ENCODE data around the gene PRX. TPM values are rescaled to one million over a fixed set of nuclear protein-coding genes. Genes with fewer than 3 reads are reported as not detected.
"Not testable (repeated sequence)": the region's sequence is repeated elsewhere in the genome, so short reads cannot be mapped to it uniquely, and the experiment has no call there.

Gene PRX
- total and polyA plus RNA-seq, 5 donors: 3.2 to 7.1 (median 4.9) TPM

DNA sequence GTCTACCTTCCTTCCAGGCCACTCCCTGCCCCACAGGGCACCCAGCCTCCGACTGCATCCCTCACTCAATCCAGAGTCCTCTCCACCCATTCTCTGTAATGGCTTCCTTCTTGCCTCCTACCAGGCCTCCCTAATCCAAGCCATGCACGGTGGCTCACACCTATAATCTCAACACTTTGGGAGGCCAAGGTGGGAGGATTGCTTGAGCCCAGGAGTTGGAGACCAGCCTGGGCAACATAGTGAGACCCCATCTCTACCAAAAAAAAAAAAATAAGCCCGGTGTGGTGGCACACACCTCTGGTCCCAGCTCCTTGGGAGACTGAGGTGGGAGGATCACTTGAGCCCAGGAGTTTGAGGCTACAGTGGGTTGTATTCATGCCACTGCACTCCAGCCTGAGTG, 42.9 kb downstream of the PRX start:
- H3K27ac ChIP-seq (ENCODE audit: low read length); H3K27me3 ChIP-seq (ENCODE audit: control insufficient read depth, insufficient read depth); intact Hi-C loops (cut with DNase I); H3K4me1 ChIP-seq (ENCODE audit: control insufficient read depth, insufficient read depth, low read length); ATAC-seq; H3K4me3 ChIP-seq (ENCODE audit: low read length); H3K9me3 ChIP-seq (ENCODE audit: control insufficient read depth, low read length); DNase-seq: not testable (repeated sequence)
- 96% methylated on average over 3 of the region's 3 CpGs for WGBS

DNA sequence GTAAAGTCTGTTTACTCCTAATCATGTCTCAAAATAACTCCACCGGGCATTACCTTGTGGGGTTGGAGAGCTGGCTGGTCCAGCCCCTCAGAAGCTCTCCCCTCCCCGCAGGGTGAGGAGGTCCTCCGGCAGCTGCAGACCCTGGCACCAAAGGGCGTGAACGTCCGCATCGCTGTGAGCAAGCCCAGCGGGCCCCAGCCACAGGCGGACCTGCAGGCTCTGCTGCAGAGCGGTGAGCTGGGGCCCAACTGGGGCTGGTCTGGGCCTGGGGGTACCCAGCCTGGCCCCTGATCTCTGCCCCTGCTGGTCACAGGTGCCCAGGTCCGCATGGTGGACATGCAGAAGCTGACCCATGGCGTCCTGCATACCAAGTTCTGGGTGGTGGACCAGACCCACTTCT, 43.4 kb downstream of the PRX start:
- H3K27me3 ChIP-seq (ENCODE audit: control insufficient read depth, insufficient read depth): no peaks in the 10 kb centered on the region
- 91% methylated on average over 12 of the region's 12 CpGs for WGBS
- H3K27ac ChIP-seq (ENCODE audit: low read length): no peak overlapping the region
- no peaks in the 10 kb centered on the region for H3K4me1 ChIP-seq (ENCODE audit: control insufficient read depth, insufficient read depth, low read length)
- H3K9me3 ChIP-seq (ENCODE audit: control insufficient read depth, low read length): no peaks in the 10 kb centered on the region
- ATAC-seq (no peak), DNase-seq (no peak)
- no peak overlapping the region for H3K4me3 ChIP-seq (ENCODE audit: low read length)
- intact Hi-C loops (cut with DNase I): no loop called here

DNA sequence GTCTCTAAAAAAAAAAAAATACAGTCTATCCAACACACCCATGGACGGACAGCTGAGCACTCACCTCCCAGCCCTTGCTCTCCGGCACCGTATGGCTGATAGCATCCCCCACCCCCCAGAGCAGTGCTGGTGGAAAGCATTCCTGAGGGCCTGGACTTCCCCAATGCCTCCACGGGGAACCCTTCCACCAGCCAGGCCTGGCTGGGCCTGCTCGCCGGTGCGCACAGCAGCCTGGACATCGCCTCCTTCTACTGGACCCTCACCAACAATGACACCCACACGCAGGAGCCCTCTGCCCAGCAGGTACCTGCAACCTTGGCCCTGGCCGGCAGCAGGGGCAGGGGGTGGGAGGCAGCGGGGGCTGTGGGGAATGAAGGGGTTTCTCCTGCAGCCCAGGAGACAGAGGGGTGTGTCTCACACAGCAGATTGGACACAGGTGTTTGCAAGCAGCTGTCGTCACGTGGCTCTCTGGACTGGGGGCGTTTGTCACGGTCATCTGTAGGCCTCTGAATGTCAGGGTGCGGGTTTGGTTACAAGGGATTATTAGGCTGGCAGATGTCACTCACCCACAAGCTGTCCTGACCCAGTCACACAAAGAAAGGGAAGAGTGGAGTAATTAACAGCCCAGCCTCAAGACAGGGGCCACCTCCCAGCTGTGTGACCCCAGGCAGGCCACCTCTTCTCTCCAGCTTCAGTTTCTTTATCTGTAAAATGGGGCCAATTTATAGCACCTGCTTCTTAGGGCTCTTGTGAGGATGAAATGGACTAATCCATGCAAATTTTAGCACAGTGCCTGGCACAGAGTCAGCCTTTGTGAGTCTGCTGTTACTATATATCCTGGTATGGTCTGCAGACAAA, 45.4 kb downstream of the PRX start:
- intact Hi-C loops (cut with DNase I): no loop called here
- H3K4me3 ChIP-seq (ENCODE audit: low read length): no peak overlapping the region
- H3K4me1 ChIP-seq (ENCODE audit: control insufficient read depth, insufficient read depth, low read length): no peaks in the 10 kb centered on the region
- no peak overlapping the region for H3K27ac ChIP-seq (ENCODE audit: low read length)
- 80% methylated on average over 16 of the region's 16 CpGs for WGBS
- ATAC-seq (no peak), DNase-seq (no peak)
- no peaks in the 10 kb centered on the region for H3K27me3 ChIP-seq (ENCODE audit: control insufficient read depth, insufficient read depth)
- no peaks in the 10 kb centered on the region for H3K9me3 ChIP-seq (ENCODE audit: control insufficient read depth, low read length)

DNA sequence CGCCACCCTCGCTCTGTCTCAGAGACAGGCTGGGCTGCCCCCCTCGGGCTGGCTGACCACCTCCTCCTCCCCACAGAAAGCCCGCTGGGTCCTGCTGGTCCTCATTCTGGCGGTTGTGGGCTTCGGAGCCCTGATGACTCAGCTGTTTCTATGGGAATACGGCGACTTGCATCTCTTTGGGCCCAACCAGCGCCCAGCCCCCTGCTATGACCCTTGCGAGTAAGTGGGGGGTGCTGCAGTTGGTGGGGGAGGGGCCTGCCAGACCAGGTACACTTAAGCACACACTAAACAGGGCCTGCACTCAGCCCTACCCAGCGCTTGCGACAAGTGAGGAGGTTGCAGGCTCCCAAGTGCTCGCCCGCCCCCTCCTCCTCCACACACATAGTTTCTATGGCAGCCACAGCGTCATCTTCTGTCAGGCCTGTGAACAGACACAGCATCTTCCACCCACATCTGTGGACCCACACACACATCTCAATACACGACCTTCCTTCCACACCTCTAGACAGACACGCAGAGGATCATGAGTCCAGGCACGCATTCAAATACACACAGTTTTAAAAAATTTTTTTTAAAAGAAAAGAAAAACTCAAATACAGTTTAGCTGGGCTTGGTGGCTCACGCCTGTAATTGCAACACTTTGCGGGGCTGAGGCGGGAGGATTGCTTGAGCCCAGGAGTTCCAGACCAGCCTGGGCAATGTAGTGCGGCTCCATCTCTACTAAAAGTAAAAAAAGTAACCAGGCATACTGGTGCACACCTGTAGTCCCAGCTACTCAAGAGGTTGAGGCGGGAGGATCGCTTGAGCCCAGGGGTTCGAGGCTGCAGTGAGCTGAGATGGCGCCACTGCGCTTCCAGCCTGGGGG, 46.2 kb downstream of the PRX start:
- no peak for DNase-seq
- intact Hi-C loops (cut with DNase I): no loop called here
- Histone ChIP-seq H3K27me3 (ENCODE audit: control insufficient read depth, insufficient read depth) (no peaks in the 10 kb centered on the region), H3K4me1 (ENCODE audit: control insufficient read depth, insufficient read depth, low read length) (no peaks in the 10 kb centered on the region), H3K4me3 (ENCODE audit: low read length) (no peak overlapping the region), H3K27ac (ENCODE audit: low read length) (no peak overlapping the region), H3K9me3 (ENCODE audit: control insufficient read depth, low read length) (no peaks in the 10 kb centered on the region)
- 75% methylated on average over 27 of the region's 27 CpGs for WGBS
- peak; percentile 4 to 7 for ATAC-seq

DNA sequence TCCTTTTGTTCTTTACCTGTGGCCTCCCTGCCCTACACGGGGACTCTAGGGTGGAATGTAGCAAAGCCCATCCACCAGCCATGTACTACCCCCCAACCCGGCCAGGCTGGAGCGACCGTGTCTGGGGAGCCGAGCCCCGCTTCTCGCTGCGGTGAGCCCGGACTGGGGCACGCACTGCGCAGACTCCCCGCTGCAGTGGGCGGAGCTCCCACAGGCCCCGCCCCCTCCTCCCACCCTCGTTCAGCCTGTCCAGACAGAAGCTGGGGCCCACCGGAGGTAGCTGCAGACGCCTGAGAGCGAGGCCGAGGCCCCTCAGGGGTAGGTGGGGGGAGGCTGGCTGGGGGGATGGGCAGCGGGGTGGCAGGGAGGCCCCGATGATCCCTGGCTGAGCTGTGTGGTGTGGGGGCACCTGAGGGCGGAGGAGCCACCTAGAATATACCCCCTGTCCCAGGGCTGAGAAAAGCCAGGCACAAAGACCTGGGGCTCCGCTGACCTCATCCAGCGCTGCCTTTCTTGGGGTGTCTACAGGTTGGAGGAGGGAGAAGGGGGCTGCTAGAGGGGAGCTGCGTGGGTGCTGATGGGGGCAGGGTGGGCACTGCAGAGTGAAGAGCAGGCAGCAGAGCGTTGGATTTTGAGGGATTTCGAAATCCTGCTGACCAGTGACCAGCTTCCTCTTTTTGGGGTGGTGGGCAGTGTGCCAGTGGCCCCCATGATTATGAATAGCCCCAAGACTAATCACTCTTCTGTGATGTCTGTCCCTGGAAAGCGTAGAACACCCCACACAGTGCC, 47.4 kb downstream of the PRX start:
- Histone ChIP-seq H3K9me3 (ENCODE audit: control insufficient read depth, low read length) (no peaks in the 10 kb centered on the region), H3K4me3 (ENCODE audit: low read length) (peak overlapping the region; percentile 61), H3K4me1 (ENCODE audit: control insufficient read depth, insufficient read depth, low read length) (no peaks in the 10 kb centered on the region), H3K27me3 (ENCODE audit: control insufficient read depth, insufficient read depth) (no peaks in the 10 kb centered on the region), H3K27ac (ENCODE audit: low read length) (no peak overlapping the region)
- WGBS: 29% methylated on average over 28 of the region's 28 CpGs
- DNase-seq (peak; percentile 71 to 92 (median 90)), ATAC-seq (peak; percentile 86 to 93)
- intact Hi-C loops (cut with DNase I): no loop called here

DNA sequence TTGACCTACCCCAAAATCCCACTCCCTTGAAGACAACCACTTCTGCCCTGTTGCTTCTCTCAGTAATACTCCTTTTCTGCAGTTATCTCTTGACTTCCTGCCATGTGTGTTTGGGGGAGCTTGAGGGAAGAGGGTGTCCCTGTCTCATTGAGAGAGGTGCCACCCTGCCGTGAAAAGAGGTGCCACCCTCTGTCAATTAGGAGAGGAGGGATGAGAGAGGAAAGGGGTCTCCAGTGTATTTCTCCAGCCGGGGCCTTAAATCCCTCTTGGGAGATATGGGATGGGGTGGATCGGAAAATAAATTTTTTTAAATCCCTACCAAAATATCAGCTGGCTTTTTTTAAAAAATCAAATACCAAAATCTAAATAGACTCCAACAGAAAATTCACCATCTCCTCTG, 48.2 kb downstream of the PRX start:
- H3K4me3 ChIP-seq (ENCODE audit: low read length): no peak overlapping the region
- DNase-seq (no peak), ATAC-seq (no peak)
- intact Hi-C loops (cut with DNase I): no loop called here
- no peaks in the 10 kb centered on the region for H3K27me3 ChIP-seq (ENCODE audit: control insufficient read depth, insufficient read depth)
- H3K9me3 ChIP-seq (ENCODE audit: control insufficient read depth, low read length): no peaks in the 10 kb centered on the region
- 59% methylated on average over 3 of the region's 3 CpGs for WGBS
- H3K4me1 ChIP-seq (ENCODE audit: control insufficient read depth, insufficient read depth, low read length): no peaks in the 10 kb centered on the region
- H3K27ac ChIP-seq (ENCODE audit: low read length): no peak overlapping the region

DNA sequence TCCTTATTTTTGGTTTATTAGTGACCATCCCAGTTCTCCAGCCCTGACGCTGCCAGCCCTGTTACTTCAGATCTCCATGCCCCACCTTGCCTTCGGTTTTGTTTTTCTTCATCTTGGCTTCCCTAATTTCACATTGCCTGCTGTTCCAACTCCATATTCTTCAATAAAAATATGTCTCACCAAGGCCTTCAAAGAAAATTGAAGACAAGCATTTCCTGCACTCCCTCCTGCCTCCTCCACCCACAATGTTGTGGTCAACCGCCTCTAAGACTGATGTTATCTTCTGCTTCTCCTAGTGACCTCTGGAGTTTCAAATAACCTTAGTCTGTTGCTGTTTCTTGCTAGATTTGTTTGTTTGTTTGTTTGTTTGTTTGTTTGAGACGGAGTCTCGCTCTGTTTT, 50.1 kb downstream of the PRX start:
- H3K4me1 ChIP-seq (ENCODE audit: control insufficient read depth, insufficient read depth, low read length): no peaks in the 10 kb centered on the region
- 77% methylated on average over 5 of the region's 5 CpGs for WGBS
- ATAC-seq: no peak
- no peaks in the 10 kb centered on the region for H3K27me3 ChIP-seq (ENCODE audit: control insufficient read depth, insufficient read depth)
- H3K27ac ChIP-seq (ENCODE audit: low read length): no peak overlapping the region
- DNase-seq: no peak
- H3K4me3 ChIP-seq (ENCODE audit: low read length): no peak overlapping the region
- intact Hi-C loops (cut with DNase I): no loop called here
- H3K9me3 ChIP-seq (ENCODE audit: control insufficient read depth, low read length): no peaks in the 10 kb centered on the region

DNA sequence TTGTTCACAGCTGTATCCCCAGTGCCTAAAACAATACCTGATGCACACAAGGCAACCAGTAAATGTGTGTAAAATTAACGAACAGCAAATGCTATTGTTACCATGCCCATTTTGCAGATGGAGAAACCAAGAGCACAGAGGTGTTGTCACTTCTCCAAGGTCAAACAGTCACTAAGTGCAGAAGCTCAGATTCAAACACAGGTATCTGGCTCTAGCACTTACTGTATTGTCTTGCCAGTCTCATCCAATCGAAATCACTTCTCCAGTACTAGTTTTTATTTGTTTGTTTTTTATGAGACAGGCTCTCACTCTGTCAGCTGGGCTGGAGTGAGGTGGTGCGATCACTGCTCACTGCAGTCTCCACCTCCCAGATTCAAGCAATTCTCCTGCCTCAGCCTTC, 51.0 kb downstream of the PRX start:
- Histone ChIP-seq H3K9me3 (ENCODE audit: control insufficient read depth, low read length) (no peaks in the 10 kb centered on the region), H3K4me1 (ENCODE audit: control insufficient read depth, insufficient read depth, low read length) (no peaks in the 10 kb centered on the region), H3K27me3 (ENCODE audit: control insufficient read depth, insufficient read depth) (no peaks in the 10 kb centered on the region), H3K27ac (ENCODE audit: low read length) (no peak overlapping the region), H3K4me3 (ENCODE audit: low read length) (no peak overlapping the region)
- ATAC-seq (no peak), DNase-seq (no peak)
- intact Hi-C loops (cut with DNase I): no loop called here
- 93% methylated on average over 3 of the region's 3 CpGs for WGBS

DNA sequence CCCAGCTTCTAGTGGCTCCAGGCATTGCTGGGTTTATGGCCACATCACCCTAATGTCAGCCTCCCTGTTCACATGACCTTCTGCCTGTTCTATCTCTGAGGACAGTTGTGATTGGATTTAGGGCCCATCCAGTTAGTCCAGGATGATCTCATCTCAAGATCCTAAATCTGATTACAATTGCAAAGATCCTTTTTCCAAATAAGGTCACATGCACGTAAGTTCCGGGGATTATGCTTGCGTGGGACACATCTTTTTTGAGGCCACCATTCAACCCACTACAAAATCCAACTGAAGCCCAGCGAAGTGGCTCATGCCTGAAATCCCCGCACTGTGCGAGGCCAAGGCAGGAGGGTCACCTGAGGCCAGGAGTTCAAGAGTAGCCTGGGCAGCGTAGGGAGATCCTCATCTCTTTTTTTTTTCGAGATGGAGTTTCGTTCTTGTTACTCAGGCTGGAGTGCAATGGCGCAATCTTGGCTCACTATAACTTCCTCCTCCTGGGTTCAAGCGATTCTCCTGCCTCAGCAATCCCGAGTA, 52.4 kb downstream of the PRX start:
- H3K4me1 ChIP-seq (ENCODE audit: control insufficient read depth, insufficient read depth, low read length): no peaks in the 10 kb centered on the region
- intact Hi-C loops (cut with DNase I): no loop called here

DNA sequence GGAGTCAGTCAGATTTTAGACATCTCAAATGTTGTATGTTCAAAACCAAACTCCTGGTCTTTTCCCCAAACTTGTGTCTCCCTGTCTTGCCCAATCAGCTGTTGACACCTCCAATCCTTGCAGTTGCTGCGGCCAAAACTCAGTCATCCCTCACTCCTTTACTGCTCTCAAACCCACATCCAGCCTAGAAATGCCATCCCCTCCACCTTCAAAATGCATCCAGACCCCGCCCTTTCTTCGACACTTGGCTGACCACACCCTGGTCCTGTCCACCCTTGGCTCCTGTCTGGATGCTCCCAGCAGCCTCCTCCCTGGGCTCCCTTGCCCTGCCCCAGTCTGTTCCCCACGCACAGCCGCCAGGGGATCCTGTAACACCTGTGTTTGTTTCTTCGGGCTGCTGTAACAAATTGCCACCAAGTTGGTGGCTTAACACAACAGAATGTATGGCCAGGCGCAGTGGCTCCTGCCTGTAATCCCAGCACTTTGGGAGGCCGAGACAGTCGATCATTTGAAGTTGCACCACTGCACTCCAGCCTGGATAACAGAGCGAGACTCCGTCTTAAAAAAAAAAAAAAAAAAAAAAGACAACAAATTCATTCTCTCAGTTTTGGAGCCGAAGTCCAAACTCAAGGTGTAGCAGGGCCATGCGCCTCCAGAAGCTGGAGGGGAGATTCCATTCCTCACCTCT, 53.0 kb downstream of the PRX start:
- no peak for ATAC-seq
- intact Hi-C loops (cut with DNase I): no loop called here
- WGBS: 90% methylated on average over 13 of the region's 13 CpGs
- Histone ChIP-seq H3K4me3 (ENCODE audit: low read length) (no peak overlapping the region), H3K27me3 (ENCODE audit: control insufficient read depth, insufficient read depth) (no peaks in the 10 kb centered on the region), H3K9me3 (ENCODE audit: control insufficient read depth, low read length) (no peaks in the 10 kb centered on the region), H3K27ac (ENCODE audit: low read length) (no peak overlapping the region), H3K4me1 (ENCODE audit: control insufficient read depth, insufficient read depth, low read length) (no peaks in the 10 kb centered on the region)
- no peak for DNase-seq

More for the DNA sequence above, 52.4 kb downstream of the PRX start:
- Histone ChIP-seq H3K4me3 (ENCODE audit: low read length) (no peak overlapping the region), H3K27ac (ENCODE audit: low read length) (no peak overlapping the region), H3K27me3 (ENCODE audit: control insufficient read depth, insufficient read depth) (no peaks in the 10 kb centered on the region), H3K9me3 (ENCODE audit: control insufficient read depth, low read length) (no peaks in the 10 kb centered on the region)
- 85% methylated on average over 12 of the region's 12 CpGs for WGBS
- peak in 1 of 3 donors; percentile 38 for DNase-seq
- no peak for ATAC-seq
